ENCODE measurements around the gene CEACAM1. TPM values are rescaled to one million over a fixed set of nuclear protein-coding genes. Genes with fewer than 3 reads are reported as not detected.
A peak's percentile ranks its signal among the peaks of the same experiment; 100 is the strongest.

CEACAM1 gene
- total and polyA plus RNA-seq, 9 of the 15 experiments (the other 6 are each of a cell fraction or from before 2014, with no cell fraction given), result 0.04 to 0.16 (median 0.10) TPM; not detected in 1

- H3K4me2 ChIP-seq (ENCODE audit: insufficient read depth, low read length), result no peak overlapping the region
- CTCF ChIA-PET (ENCODE audit: low intra/inter-chr PET ratio), result no interaction called here
- H3K36me3 ChIP-seq (ENCODE audit: control insufficient read depth, insufficient read depth, low read length), result no peaks in the 10 kb centered on the region
- in situ Hi-C loops (cut with MboI) (no loop called here), intact Hi-C loops (cut with micrococcal nuclease) (no loop called here)
- TF ChIP-seq ZNF133 (CRISPR knock-in tag; IDR thresholded peaks at IDR 0.05), result no peak
- TF ChIP-seq PBX2 (CRISPR knock-in tag; IDR thresholded peaks at IDR 0.05; ENCODE audit: low read depth), result no peak
- TF ChIP-seq PBX2 (tag; conservative IDR thresholded peaks at IDR 0.05; ENCODE audit: low read depth), result peak; percentile 49; the same call in 1 of the 2 replicates
- TF ChIP-seq MEIS2 (IDR thresholded peaks at IDR 0.05; ENCODE audit: partially characterized antibody), result peak; percentile 77
- H3K27me3 ChIP-seq (ENCODE audit: control insufficient read depth in 2 of 2, insufficient read depth in 2 of 2, low read length in 2 of 2), result peaks cover 39 to 54% of the 10 kb centered on the region in 2 experiments
- 0% methylated on average over 5 of the region's 5 CpGs for WGBS (ENCODE audit: insufficient coverage, low coverage, missing lambda C conversion rate)
- 0 out of 2 replicates have a peak, but pooled peaks cover 4% of the 10 kb centered on the region for H4K20me1 ChIP-seq (replicated peaks; ENCODE audit: control insufficient read depth, insufficient read depth, low read length)
- FAIRE-seq, result no peak
- POLR2A ChIA-PET, result interaction anchor here (0.6 kb wide), 1 partner anchor 13 kb away, joined by 3 read pairs; no protein-coding TSS in a partner anchor
- H3K9me1 ChIP-seq (ENCODE audit: control insufficient read depth, insufficient read depth, low read length), result no peaks in the 10 kb centered on the region
- no peak for ATAC-seq
- H3K9me3 ChIP-seq (replicated peaks; ENCODE audit: control insufficient read depth, insufficient read depth, low read depth, low read length), result no peaks in the 10 kb centered on the region
- no TSS peak for BruUV-seq (replicated peaks)
- H3K4me3 ChIP-seq, result no peak overlapping the region
- H2AFZ ChIP-seq (ENCODE audit: low read depth, low read length), result no peak overlapping the region
- no peaks in the 10 kb centered on the region; a peak in 1 of 5 replicates for H3K4me1 ChIP-seq (replicated peaks in 1 of 2; ENCODE audit: control insufficient read depth in 2 of 2, insufficient read depth in 2 of 2, low read length in 2 of 2)
- H3K9ac ChIP-seq (ENCODE audit: insufficient read depth in 1 of 2, low read depth in 2 of 2, low read length in 2 of 2), result no peak overlapping the region
- DNase-seq (ENCODE audit: extremely low read depth in 1 of 4, low spot score in 3 of 4), result no peak
- no peak overlapping the region for H3K27ac ChIP-seq (ENCODE audit: extremely low read depth, low read depth, low read length)
- no peaks in the 10 kb centered on the region for H3K79me2 ChIP-seq (ENCODE audit: control insufficient read depth, insufficient read depth, low read length)
Measured at GRCh38 chr19:42467183-42467760, 61.0 kb downstream of the CEACAM1 start.

Measured in K562 (cell line).